Fibroblast of skin of back (primary cell): ENCODE results near the gene STYXL2.
A peak's percentile ranks its signal among the peaks of the same experiment; 100 is the strongest.

ENCODE experiments used
- DNase-seq: peaks from one replicate; pipeline ENCODE4 v3.0.0-alpha.2; 2013

Gene STYXL2

GRCh38 chr1:167110586-167110985, 16.7 kb downstream of the STYXL2 start:
- no peak for DNase-seq

GRCh38 chr1:167111868-167112709, 18.2 kb downstream of the STYXL2 start:
- no peak for DNase-seq

DNA sequence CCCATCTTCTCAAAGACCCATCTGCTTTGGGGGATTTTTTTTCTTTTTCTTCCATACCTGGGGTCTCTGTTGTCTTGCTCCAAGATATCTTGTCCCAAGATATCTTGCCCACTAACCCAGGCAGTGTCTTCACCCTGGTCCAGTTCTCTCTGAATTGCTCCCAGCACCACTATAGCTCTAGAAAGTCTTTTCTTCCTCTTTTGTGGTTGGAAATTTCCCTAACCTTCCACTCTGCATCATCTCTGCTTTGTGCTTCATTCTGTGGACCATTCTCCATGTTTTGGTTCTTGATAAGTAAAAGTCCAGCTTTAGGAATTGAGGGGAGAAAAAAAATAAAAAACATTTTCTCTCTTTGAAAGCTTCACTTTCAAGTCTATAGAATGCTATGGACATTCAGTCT, 20.9 kb downstream of the STYXL2 start:
- no peak for DNase-seq

DNA sequence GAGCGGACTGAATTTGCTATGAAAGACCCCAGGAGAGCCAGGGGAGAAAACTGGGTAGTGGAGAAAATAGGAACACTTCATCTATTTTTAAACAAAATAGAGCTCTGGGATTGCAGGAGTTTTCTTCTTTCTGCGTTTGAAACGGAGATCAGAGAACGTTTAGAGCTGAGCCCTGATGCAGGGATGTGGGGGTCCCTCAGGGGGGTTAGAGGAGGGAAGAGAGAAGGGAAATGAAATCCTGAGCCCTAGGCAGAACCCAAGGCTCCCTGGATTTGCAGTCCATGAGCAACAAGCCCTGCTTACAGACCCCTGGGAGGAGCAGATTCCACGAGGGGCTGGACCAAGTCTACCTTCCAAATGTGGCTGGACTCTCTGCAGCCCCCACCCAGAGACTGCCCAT, 21.8 kb downstream of the STYXL2 start:
- no peak for DNase-seq

DNA sequence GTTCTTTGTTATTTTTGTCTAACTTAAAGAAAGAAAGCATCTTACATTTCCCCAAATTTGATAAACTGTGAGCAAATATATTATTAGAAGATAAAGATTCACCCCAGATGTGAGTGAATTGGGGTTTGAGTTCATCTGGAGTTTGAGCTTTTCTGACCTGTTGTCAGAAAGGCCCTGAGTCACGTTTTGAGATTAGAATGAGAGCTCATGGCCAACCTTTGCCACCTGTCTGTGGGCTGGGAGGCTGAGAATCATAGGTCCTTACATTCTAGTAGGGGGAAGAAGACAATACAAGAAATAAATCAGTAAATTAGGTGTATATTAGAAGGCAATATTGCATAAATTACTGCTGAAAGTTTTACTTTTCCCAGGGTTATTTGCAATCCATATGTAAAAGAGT, 22.3 kb downstream of the STYXL2 start:
- no peak for DNase-seq

DNA sequence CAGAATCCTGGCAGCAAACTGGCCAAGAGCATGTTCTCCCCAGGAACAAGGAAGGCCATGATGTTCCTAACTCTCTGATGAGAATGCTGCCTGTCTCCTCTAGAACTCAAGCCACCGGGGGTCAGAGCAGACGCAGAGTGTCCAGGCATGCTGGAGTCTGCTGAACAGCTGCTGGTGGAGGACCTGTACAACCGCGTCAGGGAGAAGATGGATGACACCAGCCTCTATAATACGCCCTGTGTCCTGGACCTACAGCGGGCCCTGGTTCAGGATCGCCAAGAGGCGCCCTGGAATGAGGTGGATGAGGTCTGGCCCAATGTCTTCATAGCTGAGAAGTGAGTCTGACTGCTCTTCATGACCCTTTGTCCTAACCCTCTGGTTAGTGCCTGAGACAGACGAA, 23.4 kb downstream of the STYXL2 start:
- no peak for DNase-seq

DNA sequence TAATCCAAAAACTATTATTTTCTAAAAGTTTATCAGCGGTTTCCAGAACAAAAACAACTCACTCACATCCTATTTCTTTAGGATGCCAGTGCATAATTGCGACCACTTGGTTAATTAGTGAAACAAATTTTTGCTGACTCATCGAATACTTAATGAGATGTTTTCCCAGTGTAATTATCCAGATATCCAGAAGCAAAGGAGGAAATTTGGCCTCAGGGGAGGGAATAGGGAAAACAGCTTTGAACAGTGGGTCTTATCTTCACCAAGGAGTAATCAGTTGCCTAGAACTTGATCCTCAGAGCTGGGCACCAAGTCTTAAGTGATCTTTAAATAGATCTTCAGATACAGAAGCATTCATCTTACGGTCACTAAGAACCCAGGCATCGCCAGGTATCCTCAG, 24.3 kb downstream of the STYXL2 start:
- DNase-seq, result no peak

DNA sequence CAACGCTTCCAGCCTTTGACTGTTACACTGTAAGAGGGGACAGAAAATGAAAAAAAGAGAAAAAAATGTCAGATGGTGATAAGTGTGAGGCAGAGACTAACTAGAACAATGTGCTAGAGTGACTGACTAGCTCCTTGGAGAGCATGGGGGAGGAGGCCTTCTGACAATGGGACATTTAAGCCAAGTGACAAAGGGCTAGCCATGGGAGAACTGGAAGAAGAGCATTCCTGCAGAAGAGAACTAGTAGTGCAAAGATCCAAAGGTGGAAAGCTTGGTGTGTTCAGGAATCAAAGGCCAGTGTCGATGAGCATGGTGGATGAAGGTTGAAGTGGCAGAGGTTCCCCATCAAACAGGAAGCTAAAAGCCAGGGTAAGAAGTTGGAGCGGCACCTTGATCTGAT, 25.8 kb downstream of the STYXL2 start:
- no peak for DNase-seq

- no peak for DNase-seq
Observed at GRCh38 chr1:167120899-167121298, 27.0 kb downstream of the STYXL2 start.

GRCh38 chr1:167121375-167122120, 27.7 kb downstream of the STYXL2 start:
- DNase-seq, result peak; percentile 24

DNA sequence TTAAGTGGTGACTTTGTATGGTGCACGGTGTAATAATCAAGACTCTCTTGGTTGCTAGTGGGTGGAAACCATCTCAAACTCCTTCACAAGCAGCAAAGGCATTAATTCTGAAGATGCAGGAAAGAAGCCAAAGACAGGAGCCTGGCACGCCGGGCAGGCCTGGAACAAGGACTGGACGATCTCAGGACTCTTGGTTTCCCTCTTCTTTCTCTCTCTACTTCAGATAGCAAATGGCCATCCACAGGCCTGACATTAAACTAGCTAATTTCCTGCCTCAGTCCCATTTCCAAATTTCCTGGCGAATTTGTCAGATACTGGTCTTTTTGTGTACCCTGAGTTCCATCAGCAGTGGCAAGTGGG, 28.2 kb downstream of the STYXL2 start:
- no peak for DNase-seq

- no peak for DNase-seq
Observed at GRCh38 chr1:167122568-167122967, 28.7 kb downstream of the STYXL2 start.

DNA sequence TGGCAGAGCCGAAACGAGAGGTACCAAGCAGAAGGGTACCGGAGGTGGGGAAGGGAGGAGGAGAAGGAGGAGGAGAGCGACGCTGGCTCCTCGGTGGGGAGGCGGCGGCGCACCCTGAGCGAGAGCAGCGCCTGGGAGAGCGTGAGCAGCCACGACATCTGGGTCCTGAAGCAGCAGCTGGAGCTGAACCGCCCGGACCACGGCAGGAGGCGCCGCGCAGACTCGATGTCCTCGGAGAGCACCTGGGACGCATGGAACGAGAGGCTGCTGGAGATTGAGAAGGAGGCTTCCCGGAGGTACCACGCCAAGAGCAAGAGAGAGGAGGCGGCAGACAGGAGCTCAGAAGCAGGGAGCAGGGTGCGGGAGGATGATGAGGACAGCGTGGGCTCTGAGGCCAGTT, 32.4 kb downstream of the STYXL2 start:
- no peak for DNase-seq

- DNase-seq, result no peak
Observed at GRCh38 chr1:167126811-167127210, 32.9 kb downstream of the STYXL2 start.

DNA sequence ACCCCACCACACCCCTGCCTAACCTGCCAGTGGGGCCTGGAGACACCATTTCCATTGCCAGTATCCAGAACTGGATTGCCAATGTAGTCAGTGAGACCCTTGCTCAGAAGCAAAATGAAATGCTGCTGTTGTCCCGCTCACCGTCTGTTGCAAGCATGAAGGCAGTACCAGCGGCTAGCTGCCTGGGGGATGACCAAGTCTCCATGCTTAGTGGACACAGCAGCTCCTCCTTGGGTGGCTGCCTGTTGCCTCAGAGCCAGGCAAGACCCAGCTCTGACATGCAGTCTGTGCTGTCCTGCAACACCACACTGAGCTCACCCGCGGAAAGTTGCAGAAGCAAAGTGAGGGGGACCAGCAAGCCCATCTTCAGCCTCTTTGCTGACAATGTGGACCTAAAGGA, 33.4 kb downstream of the STYXL2 start:
- DNase-seq, result no peak

GRCh38 chr1:167127661-167128060, 33.8 kb downstream of the STYXL2 start:
- no peak for DNase-seq

- DNase-seq, result no peak
Observed at GRCh38 chr1:167128261-167129227, 34.7 kb downstream of the STYXL2 start.

- no peak for DNase-seq
Observed at GRCh38 chr1:167130829-167131510, 37.1 kb downstream of the STYXL2 start.

DNA sequence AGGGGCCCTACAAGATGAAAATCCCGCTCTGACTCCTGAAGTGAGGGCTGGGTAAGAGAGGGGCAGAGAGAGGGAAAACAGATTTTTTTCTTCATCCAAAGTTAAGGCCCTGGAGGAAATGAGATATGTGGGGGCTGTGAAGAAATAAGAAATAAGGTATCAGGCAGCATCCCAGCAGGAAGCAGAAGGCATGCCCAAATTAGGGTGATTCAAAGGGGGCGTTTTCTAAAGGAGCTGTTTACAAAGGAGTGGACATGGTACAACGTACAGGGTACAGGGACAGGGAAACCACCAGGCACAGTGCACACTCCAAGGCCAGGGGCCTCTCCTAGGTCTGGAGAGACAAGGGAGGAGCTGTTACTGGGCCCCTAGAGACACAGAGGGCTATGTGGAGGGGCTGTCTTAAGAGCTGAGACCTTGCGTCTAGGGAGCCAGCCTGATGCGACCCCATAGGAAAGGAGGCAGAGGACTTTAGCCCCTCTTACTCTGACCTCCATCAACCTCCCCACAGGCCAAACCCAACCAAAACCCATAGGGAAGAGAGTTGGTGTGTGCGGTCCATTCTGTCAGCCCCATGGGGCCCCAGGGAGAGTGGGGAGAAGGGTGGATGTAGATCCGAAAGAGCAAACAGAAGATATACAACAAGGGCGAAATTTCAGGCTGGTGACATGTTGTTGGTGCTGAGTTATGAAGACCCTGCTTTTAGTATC, 38.6 kb downstream of the STYXL2 start:
- DNase-seq, result no peak

DNA sequence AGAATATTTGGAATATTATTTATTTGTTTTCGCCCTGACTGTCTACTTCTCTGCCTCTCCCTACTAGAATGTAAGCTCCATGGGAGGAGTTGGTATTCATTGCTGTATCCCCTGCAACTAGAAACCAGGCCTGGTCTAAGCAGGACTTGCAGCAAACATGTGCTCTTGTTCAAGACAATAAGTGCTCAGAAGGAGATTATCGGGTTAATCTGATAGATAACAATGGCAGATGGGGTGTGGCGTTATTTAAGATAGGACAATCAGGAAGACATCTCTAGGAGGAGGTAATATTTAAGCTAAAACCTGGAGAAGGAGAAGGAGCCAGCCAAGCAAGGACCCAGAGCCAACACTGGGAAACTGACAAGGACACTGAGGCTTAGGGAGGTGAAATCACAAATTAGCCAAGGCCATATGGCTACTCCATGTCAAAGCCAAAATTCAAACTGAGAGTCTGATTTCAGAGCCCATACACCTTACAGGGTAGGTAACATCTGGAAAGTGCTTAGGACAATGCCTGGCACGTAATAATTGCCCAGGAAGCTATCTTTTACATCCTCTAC, 41.5 kb downstream of the STYXL2 start:
- no peak for DNase-seq

GRCh38 chr1:167136191-167136614, 42.3 kb downstream of the STYXL2 start:
- peak; percentile 31 for DNase-seq
